ENCODE data around the gene LAMA1.

The LAMA1 gene

DNA sequence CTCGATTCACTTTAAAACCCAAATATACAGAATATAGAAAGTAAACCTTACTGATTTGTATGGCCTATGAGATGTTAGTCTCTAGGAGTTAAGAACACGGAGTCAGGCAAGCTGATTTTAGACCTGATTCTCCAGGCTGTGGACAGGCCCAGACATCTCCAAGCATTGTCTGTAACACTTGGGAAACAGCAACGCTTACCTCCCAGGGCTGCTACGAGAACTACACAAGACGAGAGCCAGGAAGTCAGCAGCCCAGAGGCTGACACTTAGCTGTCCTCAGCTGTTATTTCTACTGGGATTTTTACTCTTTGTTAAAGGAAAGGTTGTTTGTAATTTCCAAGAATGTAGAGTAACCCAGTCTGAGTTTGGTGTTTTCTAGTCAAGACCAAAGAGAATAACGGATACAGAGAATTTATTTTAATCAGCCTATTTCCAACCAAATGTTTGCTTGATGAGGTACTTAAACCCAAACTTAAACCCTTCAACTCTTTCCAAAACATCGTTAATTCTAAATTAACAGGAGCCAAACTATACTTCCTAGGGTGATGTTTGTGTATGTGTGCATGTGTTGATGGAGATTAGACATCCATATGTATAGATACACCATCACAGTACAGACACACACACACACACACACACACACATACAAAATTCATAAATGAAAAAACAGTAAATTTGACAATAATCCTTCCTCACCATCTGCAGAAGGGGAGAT is 123.4 kb downstream of the LAMA1 start:
- DNase-seq (ENCODE audit: low read depth in 3 of 3, low spot score in 1 of 3): no peak

DNA sequence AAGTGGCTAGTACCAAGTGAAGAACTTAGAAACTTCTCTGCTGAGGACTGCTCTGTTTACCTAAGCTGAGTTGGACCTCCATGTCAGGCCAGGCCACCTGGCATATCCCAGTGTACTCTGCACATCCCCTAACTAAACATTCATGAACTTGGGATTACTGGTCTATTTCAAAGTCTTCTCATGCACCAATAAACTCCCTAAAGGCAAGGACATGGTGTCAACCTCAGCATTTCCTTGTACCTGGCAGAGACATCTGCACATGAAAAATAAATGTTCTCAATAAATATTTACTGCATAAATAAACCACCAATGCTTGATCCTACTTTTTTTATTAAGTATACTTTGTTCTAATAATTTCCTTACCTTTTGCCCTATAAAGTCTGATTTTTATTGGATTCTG is 124.8 kb downstream of the LAMA1 start:
- no peak for DNase-seq (ENCODE audit: low read depth in 3 of 3, low spot score in 1 of 3)

DNA sequence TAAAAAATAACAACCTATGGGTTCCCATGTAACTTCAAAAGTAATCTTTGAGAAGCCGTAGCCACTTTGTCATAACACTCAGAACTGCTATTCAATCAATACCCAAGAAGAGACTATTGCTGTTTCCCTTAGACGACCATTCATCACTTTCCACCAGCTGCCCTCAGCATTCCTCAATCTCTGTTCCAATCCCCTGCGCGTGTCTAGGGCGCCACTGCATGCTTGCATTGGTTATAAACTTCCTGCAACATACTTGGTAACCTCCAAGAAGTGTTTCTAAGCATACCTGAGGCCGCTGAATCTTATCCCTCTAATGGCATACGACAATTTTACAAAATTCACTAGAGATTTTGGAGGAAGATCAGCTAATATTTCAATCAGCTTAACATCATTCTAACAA is 134.2 kb downstream of the LAMA1 start:
- DNase-seq (ENCODE audit: low read depth in 3 of 3, low spot score in 1 of 3): no peak

DNA sequence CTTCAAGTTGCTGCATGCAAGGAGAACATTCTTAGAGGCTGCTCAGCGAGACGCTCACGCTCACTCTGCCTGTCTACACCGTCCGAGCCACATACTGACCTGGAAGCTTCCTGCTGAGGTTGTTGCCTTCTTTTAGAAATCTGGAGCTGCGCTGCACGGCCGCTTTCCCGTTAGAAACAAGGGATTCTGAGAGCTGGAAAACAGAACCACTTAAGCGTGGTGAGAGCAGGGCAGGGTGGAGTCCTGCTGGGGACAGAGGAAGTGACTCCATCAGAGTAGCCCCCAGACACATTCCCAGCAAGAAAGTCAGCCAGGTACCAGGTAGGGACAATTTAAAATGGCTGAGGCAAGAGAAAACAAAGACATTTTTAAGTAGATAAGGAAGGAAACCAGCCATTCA is 135.2 kb downstream of the LAMA1 start:
- DNase-seq (ENCODE audit: low read depth in 3 of 3, low spot score in 1 of 3): no peak

DNA sequence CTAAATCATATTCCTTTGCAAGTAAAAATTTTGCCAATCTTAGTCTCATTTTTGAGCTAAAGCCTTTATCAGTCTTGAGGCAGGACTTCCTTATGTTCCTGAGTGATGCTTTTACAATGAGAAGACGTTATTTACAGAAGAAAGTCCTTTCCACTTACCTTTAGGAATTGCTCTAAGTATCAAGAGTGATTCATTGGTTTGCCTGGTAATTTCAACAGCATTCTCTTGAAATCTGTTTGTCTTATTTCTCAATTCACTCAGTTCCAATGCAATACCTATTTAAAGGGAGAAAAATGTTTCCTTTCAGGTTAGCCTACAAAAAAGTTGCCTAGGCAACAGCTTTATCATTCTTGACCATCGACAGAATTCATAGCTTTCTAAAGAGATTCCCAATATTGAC is 137.2 kb downstream of the LAMA1 start:
- DNase-seq (ENCODE audit: low read depth in 3 of 3, low spot score in 1 of 3): no peak

DNA sequence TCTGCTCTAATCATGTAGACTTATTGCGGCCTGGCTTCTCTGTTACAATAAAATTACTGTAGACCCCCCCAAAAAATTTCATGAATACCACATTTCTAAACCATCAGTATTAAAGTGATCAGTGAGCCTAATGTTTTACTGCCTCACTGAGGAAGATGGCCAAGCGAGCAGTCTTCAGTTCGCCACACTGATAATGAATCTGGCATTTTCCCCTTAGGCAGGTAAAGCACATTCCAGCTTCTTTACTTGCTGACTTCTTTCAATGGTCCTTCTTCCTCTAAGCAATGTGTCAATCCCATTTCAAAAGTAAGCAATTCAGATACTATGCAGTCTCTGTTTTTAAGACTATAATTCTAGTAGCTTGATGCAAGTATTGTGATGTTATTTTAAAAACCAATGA is 137.6 kb downstream of the LAMA1 start:
- no peak for DNase-seq (ENCODE audit: low read depth in 3 of 3, low spot score in 1 of 3)

DNA sequence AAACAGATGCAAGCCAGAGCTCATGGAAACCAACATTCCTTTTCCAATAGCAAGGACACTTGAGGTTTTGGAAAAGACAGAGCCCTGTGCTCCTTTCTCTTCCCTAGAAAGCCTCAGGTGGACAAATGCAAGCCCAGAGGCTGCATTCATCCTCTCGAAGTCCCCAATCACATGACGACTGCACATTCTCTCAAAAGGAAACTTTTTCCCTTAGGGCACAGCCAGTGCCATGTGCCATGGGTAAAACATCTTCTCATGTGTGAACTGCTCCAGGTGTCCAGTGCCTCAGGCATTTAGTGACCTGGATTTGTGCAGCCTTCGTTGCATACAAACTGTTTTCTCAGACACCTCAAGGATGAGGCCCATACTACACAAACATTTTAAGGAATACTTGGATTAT is 140.7 kb downstream of the LAMA1 start:
- DNase-seq (ENCODE audit: low read depth in 3 of 3, low spot score in 1 of 3): no peak

DNA sequence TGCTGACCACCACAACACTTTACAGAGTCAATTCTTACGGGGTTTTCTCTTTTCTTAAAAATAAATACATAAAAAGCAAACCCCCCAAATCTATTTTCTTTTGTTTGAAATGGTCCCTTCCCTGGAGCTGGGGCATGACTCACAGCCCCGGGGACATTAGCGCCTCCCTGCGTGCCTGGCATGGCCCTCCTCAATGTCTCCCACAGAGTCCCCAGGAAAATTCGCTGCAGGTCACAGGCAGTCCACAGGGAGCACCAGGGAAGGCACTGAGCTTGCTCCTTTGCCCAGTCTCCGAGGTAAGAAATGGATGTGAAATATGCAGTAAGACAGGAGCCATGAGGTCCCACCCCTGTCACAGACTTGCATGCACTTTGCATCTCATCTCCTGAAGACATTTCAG is 142.5 kb downstream of the LAMA1 start:
- no peak for DNase-seq (ENCODE audit: low read depth in 3 of 3, low spot score in 1 of 3)

DNA sequence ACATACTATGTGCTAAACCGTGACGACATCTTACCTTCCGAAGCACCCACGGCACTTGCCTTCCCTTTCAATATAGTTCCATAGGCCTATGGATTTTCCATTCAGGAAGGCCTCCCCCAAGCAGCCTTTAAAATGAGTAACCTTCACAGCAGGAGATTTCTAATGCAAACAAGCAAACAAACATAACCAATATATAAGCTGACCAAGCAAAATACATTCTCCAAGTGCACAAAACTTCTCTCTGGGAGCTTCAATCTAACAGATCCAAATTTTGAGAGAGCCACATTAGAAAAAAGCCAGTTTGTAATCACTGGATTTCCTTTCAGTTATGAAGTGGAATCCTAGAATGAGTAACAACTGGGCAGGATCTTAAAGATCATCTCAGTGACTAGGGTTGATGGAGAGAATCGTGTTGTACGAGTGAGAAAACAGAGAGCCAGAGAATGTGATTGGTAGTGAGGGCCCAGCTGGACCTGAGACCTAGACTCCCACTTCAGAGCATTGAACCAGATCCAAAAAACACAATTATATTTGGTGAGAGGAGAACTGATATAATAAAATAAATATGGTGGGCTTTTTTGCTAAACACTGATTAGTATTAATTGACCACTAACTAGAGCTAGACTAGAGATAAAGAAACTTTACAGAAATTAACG is 145.6 kb downstream of the LAMA1 start:
- no peak for DNase-seq (ENCODE audit: low read depth in 3 of 3, low spot score in 1 of 3)

DNA sequence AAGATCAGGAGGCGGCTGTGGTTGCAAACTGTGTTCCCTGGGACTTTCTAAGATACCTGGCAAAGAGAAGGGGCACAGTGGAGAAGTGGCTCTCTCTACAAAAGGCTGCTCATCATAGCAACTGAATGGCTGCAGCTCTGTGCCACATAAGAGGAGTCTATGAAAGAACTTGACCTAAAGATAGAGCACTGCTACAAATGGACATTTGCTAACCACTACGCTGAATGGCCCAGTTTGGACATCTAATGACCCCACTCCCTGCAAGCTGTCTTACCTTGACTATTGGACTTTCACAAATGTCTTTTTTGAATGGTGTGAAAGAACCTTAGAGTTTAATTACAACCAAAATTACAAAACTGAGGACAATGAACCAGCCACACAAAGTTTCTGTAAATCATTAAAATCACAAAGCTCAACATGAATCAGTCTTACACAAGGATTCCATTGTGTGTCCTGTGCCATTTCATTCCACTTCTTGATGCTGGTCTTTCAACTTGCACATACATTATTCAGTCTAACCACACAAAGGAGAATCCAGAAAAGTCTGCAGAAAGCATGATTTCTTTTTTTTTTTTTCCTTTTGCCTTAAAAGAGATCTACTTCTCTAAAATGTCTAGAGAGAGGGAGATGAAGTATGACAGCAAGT is 154.0 kb downstream of the LAMA1 start:
- DNase-seq (ENCODE audit: low read depth in 3 of 3, low spot score in 1 of 3): no peak

DNA sequence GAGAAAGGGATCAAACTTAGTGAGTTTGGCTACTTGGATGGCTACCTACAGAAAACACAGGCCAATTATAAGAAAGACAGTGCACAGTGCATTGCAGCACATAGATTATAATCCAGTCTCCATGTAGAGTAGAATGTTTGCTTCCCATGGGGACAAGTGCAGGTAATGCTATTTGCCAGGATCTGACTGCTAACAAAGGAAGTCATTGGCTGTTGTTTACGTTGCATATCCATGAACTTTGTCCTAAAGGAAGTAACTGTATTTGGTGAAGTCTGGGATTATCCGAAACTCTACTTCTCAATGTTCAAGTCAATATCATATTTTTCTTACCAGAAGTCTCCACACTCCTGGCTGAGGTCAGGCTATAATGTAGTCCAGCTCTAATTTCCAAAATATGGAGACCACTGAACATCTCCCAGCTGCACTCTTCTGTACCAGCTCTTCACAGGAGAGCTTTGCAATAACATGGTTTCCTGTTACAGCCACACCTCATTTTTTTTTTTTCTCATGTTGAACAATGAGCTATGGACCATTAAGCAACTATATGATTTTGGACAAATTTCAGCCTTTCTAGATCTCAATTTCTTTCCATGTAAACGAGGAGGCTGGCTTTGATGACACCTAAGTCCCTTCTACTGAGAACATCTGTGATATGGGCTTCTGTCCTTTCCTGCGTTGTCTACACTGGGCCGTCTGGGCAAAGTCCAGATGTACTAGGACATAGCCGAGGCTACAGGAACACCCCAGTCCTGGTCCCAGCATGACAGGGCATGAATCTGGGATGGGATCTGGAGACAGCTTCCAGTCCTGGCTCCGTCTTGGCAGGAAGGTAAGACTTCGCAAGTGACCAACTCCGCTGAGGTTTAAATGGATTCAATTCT is 154.8 kb downstream of the LAMA1 start:
- DNase-seq (ENCODE audit: low read depth in 3 of 3, low spot score in 1 of 3): no peak

DNA sequence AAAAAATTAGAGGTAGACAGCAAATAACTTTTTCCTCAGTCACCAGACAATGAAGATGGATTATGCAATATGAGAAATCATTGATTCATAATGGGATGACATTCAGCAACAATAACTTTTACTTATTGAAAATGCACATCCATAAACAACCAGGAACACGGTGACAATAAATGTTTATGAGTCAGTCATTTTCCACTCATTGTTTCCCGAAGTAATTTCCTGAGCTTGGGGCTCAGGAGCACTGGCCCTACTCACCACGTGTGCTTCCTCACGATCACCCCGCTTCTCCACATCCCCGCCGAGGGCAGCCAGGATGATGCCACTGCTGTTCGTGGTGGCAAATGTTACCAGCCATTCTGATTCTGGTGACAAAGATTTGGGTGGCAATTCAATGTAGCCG is 156.3 kb downstream of the LAMA1 start:
- no peak for DNase-seq (ENCODE audit: low read depth in 3 of 3, low spot score in 1 of 3)

DNA sequence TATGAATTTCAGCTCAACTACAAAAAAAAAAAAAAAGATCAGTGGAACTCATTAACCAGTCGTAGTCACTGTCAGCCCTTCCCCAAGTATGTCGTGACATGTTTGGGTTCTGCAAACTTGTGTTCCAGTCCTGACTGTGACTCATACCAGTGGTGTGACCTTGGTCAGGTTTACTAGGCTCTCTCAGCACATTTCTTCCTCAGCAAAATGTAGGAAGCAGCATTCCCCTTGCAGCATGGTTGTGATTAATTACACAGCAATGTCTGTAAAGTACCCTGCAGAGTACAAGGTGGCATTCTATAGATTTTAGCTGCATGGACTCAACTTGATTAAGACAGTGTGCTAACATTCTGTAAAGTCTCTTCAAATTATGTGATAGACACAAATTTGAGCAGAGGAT is 156.9 kb downstream of the LAMA1 start:
- DNase-seq (ENCODE audit: low read depth in 3 of 3, low spot score in 1 of 3): no peak

DNA sequence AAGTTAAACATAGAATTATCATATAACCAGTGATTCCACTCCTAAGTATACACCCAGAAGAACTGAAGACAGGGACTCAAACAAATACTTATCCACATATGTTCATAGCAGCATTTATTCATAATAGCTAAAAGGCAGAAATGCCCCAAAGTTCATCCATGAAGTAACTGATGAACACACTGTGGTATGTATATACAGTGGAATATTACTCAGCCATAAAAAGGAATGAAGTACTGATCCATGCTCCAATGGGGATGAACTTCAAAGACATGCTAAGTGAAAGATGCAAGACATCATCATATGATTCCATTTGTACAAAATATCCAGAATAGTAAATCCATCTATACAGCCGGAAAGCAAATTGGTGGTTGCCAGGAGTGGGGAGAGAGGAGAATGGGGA is 157.5 kb downstream of the LAMA1 start:
- no peak for DNase-seq (ENCODE audit: low read depth in 3 of 3, low spot score in 1 of 3)

DNA sequence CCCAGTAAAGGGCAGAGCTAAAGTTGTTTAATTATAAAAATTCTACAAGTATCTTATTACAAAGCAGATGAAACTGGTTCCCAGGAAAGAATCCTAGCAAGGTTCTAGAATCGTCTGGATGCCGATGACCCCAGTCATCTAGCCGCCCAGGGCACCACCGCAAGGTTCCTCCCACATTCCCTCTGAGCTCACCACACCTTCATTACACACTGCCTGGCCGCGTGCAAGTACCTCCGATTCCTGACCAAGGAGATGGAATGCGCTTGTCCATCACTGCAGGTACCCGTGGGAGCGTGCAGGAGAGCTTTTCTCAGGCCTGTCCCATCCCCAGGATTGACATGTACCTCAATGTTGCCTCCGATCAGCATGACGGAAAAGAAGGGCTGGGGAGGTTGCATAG is 158.5 kb downstream of the LAMA1 start:
- no peak for DNase-seq (ENCODE audit: low read depth in 3 of 3, low spot score in 1 of 3)

DNA sequence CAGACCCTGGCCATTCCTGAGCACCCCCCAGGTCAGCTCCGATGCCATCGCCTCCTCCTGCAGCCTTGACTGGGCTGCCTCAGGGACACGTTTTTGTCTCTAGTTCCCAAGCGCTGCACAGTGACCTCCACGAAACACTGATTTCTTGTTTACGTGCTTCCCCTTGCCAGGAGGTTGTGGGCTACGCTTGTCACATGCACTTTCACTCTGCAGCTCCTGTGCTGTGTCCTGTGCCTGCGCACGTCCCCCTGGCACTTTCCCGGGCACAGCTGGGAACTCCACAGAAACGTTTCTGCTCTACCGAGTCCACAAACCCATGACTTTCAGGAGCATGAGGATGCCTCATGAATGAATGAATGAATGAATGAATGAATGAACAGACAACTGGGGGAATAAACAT is 160.6 kb downstream of the LAMA1 start:
- DNase-seq (ENCODE audit: low read depth in 3 of 3, low spot score in 1 of 3): no peak

DNA sequence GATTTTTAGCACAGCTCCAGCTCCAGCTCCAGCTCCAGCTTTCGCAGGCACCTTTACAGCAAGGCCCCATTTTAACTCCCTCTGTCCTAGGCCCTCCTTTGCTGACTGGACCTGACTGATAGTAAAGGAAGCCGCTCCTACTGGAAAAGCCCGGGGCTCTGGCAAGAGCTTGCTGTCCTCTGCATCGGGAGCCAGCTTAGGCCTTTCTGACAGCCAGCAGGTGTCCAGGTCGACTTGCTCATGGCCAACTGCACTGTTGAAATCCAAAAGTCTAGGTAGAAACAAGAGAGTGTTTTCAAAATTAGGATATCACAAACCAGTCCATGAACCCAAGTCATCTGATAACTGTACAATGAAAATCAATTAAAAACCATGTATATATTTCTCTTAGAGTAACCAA is 161.1 kb downstream of the LAMA1 start:
- no peak for DNase-seq (ENCODE audit: low read depth in 3 of 3, low spot score in 1 of 3)

DNA sequence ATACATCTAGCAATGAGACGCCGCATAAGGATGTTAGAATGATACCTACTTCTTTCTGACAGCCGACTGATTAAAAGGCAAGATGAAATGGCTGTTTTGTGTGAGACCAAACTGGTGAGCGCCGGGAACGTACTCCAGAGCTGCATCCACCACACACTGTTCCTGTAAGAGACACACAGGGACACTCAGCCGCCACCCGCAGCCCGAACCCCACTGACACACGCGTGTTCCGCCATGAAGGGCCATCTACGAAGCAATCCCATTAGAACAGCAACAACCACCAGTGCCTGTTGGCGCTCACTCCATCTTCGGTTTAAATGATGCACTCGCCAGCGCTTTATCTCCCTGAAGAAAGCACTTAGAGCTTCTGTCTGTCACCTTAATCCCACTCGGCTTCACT is 162.3 kb downstream of the LAMA1 start:
- no peak for DNase-seq (ENCODE audit: low read depth in 3 of 3, low spot score in 1 of 3)

DNA sequence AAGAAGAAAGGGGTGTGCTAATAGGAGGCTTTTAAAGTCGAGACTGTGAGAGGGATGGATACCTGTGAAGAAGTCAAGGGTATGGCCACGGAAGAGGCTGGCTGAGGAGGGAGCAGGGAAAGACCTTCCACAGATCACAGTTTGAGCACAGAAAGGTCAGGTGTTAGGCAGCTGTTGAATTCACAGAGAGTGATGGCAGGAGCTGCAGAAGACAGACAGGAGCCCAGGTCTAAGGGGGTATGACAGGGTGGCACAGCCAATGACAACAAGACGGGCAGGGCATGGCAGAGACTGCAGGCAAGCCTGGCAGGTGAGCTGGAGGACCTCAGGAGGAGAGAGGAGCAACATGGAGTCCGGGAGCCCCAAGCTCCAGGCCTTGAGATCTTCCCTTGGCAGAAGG is 163.1 kb downstream of the LAMA1 start:
- DNase-seq (ENCODE audit: low read depth in 3 of 3, low spot score in 1 of 3): no peak

DNA sequence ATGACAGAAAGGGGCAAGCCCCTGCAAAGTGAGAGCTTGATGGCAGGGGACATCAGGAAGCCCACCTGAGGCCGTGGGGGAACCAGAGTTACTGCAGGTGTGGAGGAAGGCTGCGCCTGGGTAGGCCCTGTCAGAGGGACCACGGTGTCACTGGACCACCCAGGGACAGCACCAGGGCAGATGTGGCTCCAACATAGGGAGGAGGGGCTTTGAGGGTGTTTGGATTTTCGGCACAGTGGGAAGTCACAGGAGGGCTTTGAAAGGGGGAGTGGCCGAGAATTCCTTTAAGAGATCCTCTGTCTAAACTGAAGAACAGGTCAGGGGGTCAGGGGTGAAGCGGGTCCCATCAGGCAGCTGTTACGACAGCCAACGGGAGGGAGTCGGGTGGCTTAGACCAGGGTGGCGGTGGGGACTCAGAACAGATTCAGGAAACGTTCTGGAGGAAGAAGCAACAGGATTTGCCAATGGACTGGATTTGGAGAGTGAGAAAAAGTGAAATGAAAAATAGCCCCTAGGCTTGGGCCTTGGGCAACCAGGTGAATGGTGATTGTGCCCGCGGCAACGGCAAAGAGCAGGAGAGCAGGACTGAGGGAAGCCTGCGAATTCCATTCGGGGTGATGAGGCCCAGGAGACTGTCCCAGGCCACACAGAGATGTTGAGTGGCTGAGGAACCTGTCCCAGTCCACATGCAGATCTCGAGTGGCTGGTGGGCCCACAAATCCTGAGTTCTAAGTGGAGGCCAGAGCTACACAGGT is 166.1 kb downstream of the LAMA1 start:
- DNase-seq (ENCODE audit: low read depth in 3 of 3, low spot score in 1 of 3): no peak

DNA sequence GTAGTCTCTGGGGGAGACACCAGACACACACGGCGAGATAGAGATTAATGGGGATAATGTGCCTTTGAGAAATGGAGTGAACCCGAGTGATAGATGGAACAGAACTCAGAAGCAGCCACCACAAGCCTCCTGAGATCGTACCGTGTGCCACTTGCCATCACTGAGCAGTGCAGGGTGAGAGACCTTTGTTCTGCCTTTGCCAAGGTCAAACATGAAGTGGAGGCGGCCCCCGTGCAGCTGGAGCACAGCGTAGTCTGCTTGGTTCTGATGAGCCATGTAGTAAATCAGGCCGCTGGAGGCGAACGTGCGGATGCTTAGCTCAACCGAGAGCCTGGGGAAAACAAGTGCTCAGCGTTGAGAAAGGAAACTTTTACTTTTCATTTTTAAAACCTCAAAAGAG is 167.0 kb downstream of the LAMA1 start:
- DNase-seq (ENCODE audit: low read depth in 3 of 3, low spot score in 1 of 3): no peak
